HEK293 (cell line): ENCODE measurements around the gene NTN5.
A peak's percentile ranks its signal among the peaks of the same experiment; 100 is the strongest.

Experiments
- BCL11B ChIP-seq: fragments of 450-650 bp; formaldehyde crosslinking; IDR thresholded peaks from 2 replicates; pipeline ENCODE4 v1.5.1; 2016; ENCODE audit warnings: low read depth, missing biosample characterization, missing genetic modification characterization
- CTCF ChIP-seq: fragments of 450-650 bp; formaldehyde crosslinking; IDR thresholded peaks from 2 replicates; pipeline ENCODE4 v1.5.1; 2016; ENCODE audit warnings: missing biosample characterization, missing genetic modification characterization
- GLI4 ChIP-seq: fragments of 450-650 bp; formaldehyde crosslinking; IDR thresholded peaks from 2 replicates; pipeline ENCODE4 v1.5.1; 2016; ENCODE audit warnings: missing biosample characterization, missing genetic modification characterization
- IKZF3 ChIP-seq: fragments of 450-650 bp; IDR thresholded peaks from 2 replicates; pipeline ENCODE4 v1.5.0; 2018; ENCODE audit warnings: missing biosample characterization, mild to moderate bottlenecking, missing genetic modification characterization, moderate library complexity
- KLF10 ChIP-seq: fragments of 450-650 bp; IDR thresholded peaks from 2 replicates; pipeline ENCODE4 v1.5.1; 2018; ENCODE audit warnings: missing biosample characterization, mild to moderate bottlenecking, missing genetic modification characterization
- KLF16 ChIP-seq: fragments of 450-650 bp; formaldehyde crosslinking; IDR thresholded peaks from 2 replicates; pipeline ENCODE4 v1.5.1; 2017; ENCODE audit warnings: missing biosample characterization, missing genetic modification characterization
- KLF8 ChIP-seq: fragments of 450-650 bp; formaldehyde crosslinking; IDR thresholded peaks from 2 replicates; pipeline ENCODE4 v1.5.1; 2016; ENCODE audit warnings: missing biosample characterization, missing genetic modification characterization
- MYNN ChIP-seq: fragments of 450-650 bp; formaldehyde crosslinking; IDR thresholded peaks from 2 replicates; pipeline ENCODE4 v1.5.1; 2016; ENCODE audit warnings: missing biosample characterization, missing genetic modification characterization, borderline replicate concordance
- RBAK ChIP-seq: fragments of 450-650 bp; formaldehyde crosslinking; IDR thresholded peaks from 2 replicates; pipeline ENCODE4 v1.5.1; 2016; ENCODE audit warnings: missing biosample characterization, missing genetic modification characterization
- SETDB1 ChIP-seq: IDR thresholded peaks from one replicate; pipeline ENCODE4 v1.6.1; 2017; ENCODE audit warnings: mild to moderate bottlenecking, low read length, moderate library complexity, mixed read lengths; ENCODE audit not compliant: insufficient read length
- SP3 ChIP-seq: fragments of 450-650 bp; formaldehyde crosslinking; IDR thresholded peaks from 2 replicates; pipeline ENCODE4 v1.5.1; 2016; ENCODE audit warnings: missing biosample characterization, missing genetic modification characterization
- TCF7L2 ChIP-seq: IDR thresholded peaks from 2 replicates; pipeline ENCODE4 v1.6.1; 2011; ENCODE audit warnings: low read depth, mild to moderate bottlenecking, inconsistent platforms, low read length, moderate library complexity, borderline replicate concordance
- ZBTB17 ChIP-seq: fragments of 450-650 bp; formaldehyde crosslinking; IDR thresholded peaks from 2 replicates; pipeline ENCODE4 v1.5.1; 2016; ENCODE audit warnings: missing biosample characterization, missing genetic modification characterization
- ZBTB48 ChIP-seq: fragments of 450-650 bp; formaldehyde crosslinking; IDR thresholded peaks from 2 replicates; pipeline ENCODE4 v1.5.1; 2016; ENCODE audit warnings: missing biosample characterization, missing genetic modification characterization
- ZBTB6 ChIP-seq: fragments of 450-650 bp; formaldehyde crosslinking; IDR thresholded peaks from 2 replicates; pipeline ENCODE4 v1.5.1; 2017; ENCODE audit warnings: missing biosample characterization, missing genetic modification characterization
- ZFP3 ChIP-seq: fragments of 450-650 bp; formaldehyde crosslinking; IDR thresholded peaks from 2 replicates; pipeline ENCODE4 v1.5.1; 2016; ENCODE audit warnings: low read depth, missing biosample characterization, missing genetic modification characterization
- ZFP69B ChIP-seq: fragments of 450-650 bp; formaldehyde crosslinking; IDR thresholded peaks from 2 replicates; pipeline ENCODE4 v1.5.1; 2016; ENCODE audit warnings: missing biosample characterization, missing genetic modification characterization
- ZNF112 ChIP-seq: fragments of 450-650 bp; formaldehyde crosslinking; IDR thresholded peaks from 2 replicates; pipeline ENCODE4 v1.5.0; 2017; ENCODE audit warnings: missing biosample characterization, missing genetic modification characterization
- ZNF133 ChIP-seq: fragments of 450-650 bp; formaldehyde crosslinking; IDR thresholded peaks from 2 replicates; pipeline ENCODE4 v1.5.1; 2016; ENCODE audit warnings: missing biosample characterization, missing genetic modification characterization
- ZNF175 ChIP-seq: fragments of 450-650 bp; formaldehyde crosslinking; IDR thresholded peaks from 2 replicates; pipeline ENCODE4 v1.5.1; 2016; ENCODE audit warnings: missing biosample characterization, missing genetic modification characterization
- ZNF184 ChIP-seq: fragments of 450-650 bp; IDR thresholded peaks from 2 replicates; pipeline ENCODE4 v1.5.1; 2018; ENCODE audit warnings: missing biosample characterization, mild to moderate bottlenecking, missing genetic modification characterization
- ZNF2 ChIP-seq: fragments of 450-650 bp; formaldehyde crosslinking; IDR thresholded peaks from 2 replicates; pipeline ENCODE4 v1.5.1; 2016; ENCODE audit warnings: missing biosample characterization, missing genetic modification characterization
- ZNF266 ChIP-seq: fragments of 450-650 bp; formaldehyde crosslinking; IDR thresholded peaks from 2 replicates; pipeline ENCODE4 v1.5.1; 2016; ENCODE audit warnings: missing biosample characterization, missing genetic modification characterization, low read depth
- ZNF398 ChIP-seq: fragments of 450-650 bp; formaldehyde crosslinking; IDR thresholded peaks from 2 replicates; pipeline ENCODE4 v1.5.1; 2017; ENCODE audit warnings: missing biosample characterization, missing genetic modification characterization
- ZNF488 ChIP-seq: fragments of 450-650 bp; formaldehyde crosslinking; IDR thresholded peaks from 2 replicates; pipeline ENCODE4 v1.5.1; 2016; ENCODE audit warnings: missing biosample characterization, missing genetic modification characterization
- ZNF521 ChIP-seq: fragments of 450-650 bp; formaldehyde crosslinking; IDR thresholded peaks from 2 replicates; pipeline ENCODE4 v1.5.1; 2017; ENCODE audit warnings: missing biosample characterization, mild to moderate bottlenecking, missing genetic modification characterization
- ZNF544 ChIP-seq: fragments of 450-650 bp; formaldehyde crosslinking; IDR thresholded peaks from 2 replicates; pipeline ENCODE4 v1.5.0; 2017; ENCODE audit warnings: missing biosample characterization, missing genetic modification characterization
- ZNF549 ChIP-seq: fragments of 450-650 bp; IDR thresholded peaks from 2 replicates; pipeline ENCODE4 v1.5.1; 2018; ENCODE audit warnings: missing biosample characterization, missing genetic modification characterization, mild to moderate bottlenecking, inconsistent platforms, moderate library complexity
- ZNF626 ChIP-seq: fragments of 450-650 bp; sonication (Bioruptor Pico); formaldehyde crosslinking; IDR thresholded peaks from 2 replicates; pipeline ENCODE4 v1.5.1; 2018; ENCODE audit warnings: missing biosample characterization, missing genetic modification characterization, inconsistent platforms
- ZNF707 ChIP-seq: fragments of 450-650 bp; formaldehyde crosslinking; IDR thresholded peaks from 2 replicates; pipeline ENCODE4 v1.5.1; 2016; ENCODE audit warnings: missing biosample characterization, missing genetic modification characterization
- ZNF791 ChIP-seq: fragments of 450-650 bp; formaldehyde crosslinking; IDR thresholded peaks from 2 replicates; pipeline ENCODE4 v1.5.1; 2016; ENCODE audit warnings: missing biosample characterization, missing genetic modification characterization
- ZSCAN18 ChIP-seq: fragments of 450-650 bp; formaldehyde crosslinking; IDR thresholded peaks from 2 replicates; pipeline ENCODE4 v1.5.1; 2016; ENCODE audit warnings: missing biosample characterization, missing genetic modification characterization
- ZSCAN5A ChIP-seq: fragments of 450-650 bp; formaldehyde crosslinking; IDR thresholded peaks from 2 replicates; pipeline ENCODE4 v1.5.1; 2016; ENCODE audit warnings: missing biosample characterization, missing genetic modification characterization

The NTN5 gene

GRCh38 chr19:48618916-48619691, 53.7 kb downstream of the NTN5 start, which contains the start of the genes RPL18 and SPHK2 (continued):
- peak; percentile 81 for TF ChIP-seq ZBTB6 (tag by site-specific recombination)
- TF ChIP-seq ZBTB17 (tag by site-specific recombination) = peak; percentile 96
- no peak for TF ChIP-seq ZNF544 (tag by site-specific recombination)
- no peak for TF ChIP-seq ZNF626 (tag by site-specific recombination)
- 0 out of 2 replicates have a peak, but pooled peaks have one; percentile 24 for TF ChIP-seq CTCF (tag by site-specific recombination)
- no peak; the same call in 1 of the 2 replicates for TF ChIP-seq ZNF398 (tag by site-specific recombination)
- peak; percentile 19; the same call in 1 of the 2 replicates for TF ChIP-seq BCL11B
- TF ChIP-seq KLF10 = peak; percentile 81
- TF ChIP-seq KLF16 = peak; percentile 98
- TF ChIP-seq ZNF521 (tag by site-specific recombination) = no peak
- no peak for TF ChIP-seq ZNF549 (tag by site-specific recombination)
- TF ChIP-seq ZBTB48 (tag by site-specific recombination) = peak; percentile 99
- TF ChIP-seq ZFP3 (tag by site-specific recombination) = no peak
- no peak for TF ChIP-seq ZNF175 (tag by site-specific recombination)
- no peak for TF ChIP-seq ZNF707
- no peak for TF ChIP-seq ZNF791
- no peak for TF ChIP-seq ZNF184 (tag by site-specific recombination)
- no peak for TF ChIP-seq SETDB1
- TF ChIP-seq RBAK (tag by site-specific recombination) = no peak
- 0 out of 2 replicates have a peak, but pooled peaks have one; percentile 42 for TF ChIP-seq ZNF2 (tag by site-specific recombination)
- peak; percentile 98 for TF ChIP-seq SP3 (tag by site-specific recombination)
- no peak for TF ChIP-seq TCF7L2
- no peak for TF ChIP-seq ZNF112 (tag by site-specific recombination)
- no peak for TF ChIP-seq ZNF488 (tag by site-specific recombination)
- peak; percentile 78; the same call in 1 of the 2 replicates for TF ChIP-seq ZFP69B (tag by site-specific recombination)
- TF ChIP-seq KLF8 (tag by site-specific recombination) = peak; percentile 98
- TF ChIP-seq ZSCAN5A (tag by site-specific recombination) = no peak
- no peak for TF ChIP-seq ZNF266 (tag by site-specific recombination)
- peak; percentile 91; the same call in 1 of the 2 replicates for TF ChIP-seq ZSCAN18 (tag by site-specific recombination)
- no peak for TF ChIP-seq MYNN (tag by site-specific recombination)
- 0 out of 2 replicates have a peak, but pooled peaks have one; percentile 35 for TF ChIP-seq IKZF3 (tag by site-specific recombination)
- TF ChIP-seq ZNF133 (tag by site-specific recombination) = no peak
- 0 out of 2 replicates have a peak, but pooled peaks have one; percentile 20 for TF ChIP-seq GLI4 (tag by site-specific recombination)
